PFSK-1 (cell line): Measurements from ENCODE around the gene DOK1.

Experiments used
- FOXP2 ChIP-seq: optimal IDR thresholded peaks from 2 replicates; pipeline ENCODE3; 2011; ENCODE audit warnings: borderline replicate concordance, control low read depth, inconsistent platforms; ENCODE audit not compliant: insufficient read depth; ENCODE audit errors: extremely low read length, extremely low read depth
- POLR2AphosphoS5 ChIP-seq: IDR thresholded peaks from 2 replicates; pipeline ENCODE4 v1.6.1; 2012; ENCODE audit warnings: low read depth, mild to moderate bottlenecking, control low read depth, low read length, moderate library complexity
- SIN3A ChIP-seq: IDR thresholded peaks from 2 replicates; pipeline ENCODE4 v1.6.1; 2012; ENCODE audit warnings: mild to moderate bottlenecking, low read length, moderate library complexity, borderline replicate concordance; ENCODE audit not compliant: insufficient read depth
- TAF1 ChIP-seq: IDR thresholded peaks from 2 replicates; pipeline ENCODE4 v1.6.1; 2012; ENCODE audit warnings: low read length, control low read depth, borderline replicate concordance; ENCODE audit not compliant: insufficient read depth
- TF ChIP-seq, protein P1 (sequence below), 2 experiments: IDR thresholded peaks; 2 replicates each; pipeline versions ENCODE4 v1.6.1 to v1.8.0; 2011 to 2012; ENCODE audit warnings: low read depth in 2 of 2, low read length in 2 of 2, control low read depth in 1 of 2, inconsistent platforms in 1 of 2, mild to moderate bottlenecking in 1 of 2, moderate library complexity in 1 of 2; ENCODE audit not compliant: insufficient read depth in 1 of 2

DOK1 gene

DNA sequence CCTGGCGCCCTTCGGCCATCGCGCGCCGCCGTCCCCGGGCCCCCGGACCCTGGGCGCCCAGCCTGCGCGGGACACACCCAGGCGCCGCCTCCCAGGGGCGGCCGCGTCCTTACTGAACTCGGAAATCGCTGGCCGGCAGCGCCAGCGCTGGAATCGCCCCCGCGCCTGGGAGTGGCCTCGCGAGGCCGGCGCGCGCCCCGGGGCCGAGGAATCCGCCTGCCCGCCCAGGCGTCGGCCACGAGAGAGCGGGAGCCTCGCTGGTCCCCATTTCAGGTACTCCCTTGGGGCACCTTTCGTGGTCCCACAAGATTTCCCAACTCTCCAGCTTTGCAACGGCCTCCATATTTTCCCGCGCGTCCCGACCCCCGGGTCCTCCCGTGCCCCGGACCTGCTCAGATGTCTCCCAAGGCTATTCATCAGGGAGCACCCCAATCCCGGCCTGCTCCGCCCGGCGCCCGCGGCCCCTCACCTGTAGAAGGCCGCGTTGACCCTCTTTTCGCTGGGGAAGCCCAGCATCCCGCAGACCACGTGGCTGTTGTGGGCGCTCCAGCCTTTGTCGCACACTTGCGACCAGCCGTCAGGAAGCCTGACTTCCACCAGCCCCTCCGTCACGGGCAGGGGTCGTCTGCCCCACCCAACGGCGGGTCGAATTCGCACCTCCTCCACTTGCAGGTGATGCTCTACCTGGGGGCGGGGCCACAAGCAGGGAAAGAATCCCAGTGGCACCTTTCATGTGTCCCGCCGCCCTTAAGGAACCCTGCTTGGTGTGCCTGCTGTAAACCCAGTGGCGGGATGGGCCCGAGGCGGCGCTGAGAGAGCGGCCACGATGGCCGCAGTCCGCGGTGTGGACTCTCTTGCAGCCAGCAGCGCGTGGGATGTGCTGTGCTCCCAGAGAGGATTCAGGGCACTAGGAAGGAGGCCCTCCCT lies 5.4 kb upstream of the DOK1 start:
- TF ChIP-seq FOXP2 (peak; percentile 16), POLR2AphosphoS5 (no peak)

DNA sequence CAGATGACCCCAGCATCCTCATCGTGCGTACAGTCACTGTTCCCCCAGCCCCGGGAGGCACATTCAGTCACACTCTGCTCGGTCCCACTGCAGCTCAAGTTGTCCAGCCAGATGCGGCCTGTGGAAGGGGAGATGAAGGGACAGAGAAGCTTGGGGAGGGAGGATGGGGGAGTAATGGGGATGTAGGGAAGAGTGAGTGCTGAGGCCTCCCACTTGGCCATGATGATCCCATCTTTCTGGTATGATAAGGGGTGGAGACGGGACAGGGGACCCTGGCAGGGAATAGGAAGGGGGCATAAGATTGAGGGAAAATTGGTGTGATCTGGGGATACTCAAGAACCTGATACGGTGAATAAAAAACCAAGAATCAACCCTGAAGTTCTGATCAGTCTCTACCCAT lies 4.3 kb upstream of the DOK1 start:
- TF ChIP-seq POLR2AphosphoS5 = no peak
- TF ChIP-seq SIN3A = no peak
- TF ChIP-seq, protein P1, sequence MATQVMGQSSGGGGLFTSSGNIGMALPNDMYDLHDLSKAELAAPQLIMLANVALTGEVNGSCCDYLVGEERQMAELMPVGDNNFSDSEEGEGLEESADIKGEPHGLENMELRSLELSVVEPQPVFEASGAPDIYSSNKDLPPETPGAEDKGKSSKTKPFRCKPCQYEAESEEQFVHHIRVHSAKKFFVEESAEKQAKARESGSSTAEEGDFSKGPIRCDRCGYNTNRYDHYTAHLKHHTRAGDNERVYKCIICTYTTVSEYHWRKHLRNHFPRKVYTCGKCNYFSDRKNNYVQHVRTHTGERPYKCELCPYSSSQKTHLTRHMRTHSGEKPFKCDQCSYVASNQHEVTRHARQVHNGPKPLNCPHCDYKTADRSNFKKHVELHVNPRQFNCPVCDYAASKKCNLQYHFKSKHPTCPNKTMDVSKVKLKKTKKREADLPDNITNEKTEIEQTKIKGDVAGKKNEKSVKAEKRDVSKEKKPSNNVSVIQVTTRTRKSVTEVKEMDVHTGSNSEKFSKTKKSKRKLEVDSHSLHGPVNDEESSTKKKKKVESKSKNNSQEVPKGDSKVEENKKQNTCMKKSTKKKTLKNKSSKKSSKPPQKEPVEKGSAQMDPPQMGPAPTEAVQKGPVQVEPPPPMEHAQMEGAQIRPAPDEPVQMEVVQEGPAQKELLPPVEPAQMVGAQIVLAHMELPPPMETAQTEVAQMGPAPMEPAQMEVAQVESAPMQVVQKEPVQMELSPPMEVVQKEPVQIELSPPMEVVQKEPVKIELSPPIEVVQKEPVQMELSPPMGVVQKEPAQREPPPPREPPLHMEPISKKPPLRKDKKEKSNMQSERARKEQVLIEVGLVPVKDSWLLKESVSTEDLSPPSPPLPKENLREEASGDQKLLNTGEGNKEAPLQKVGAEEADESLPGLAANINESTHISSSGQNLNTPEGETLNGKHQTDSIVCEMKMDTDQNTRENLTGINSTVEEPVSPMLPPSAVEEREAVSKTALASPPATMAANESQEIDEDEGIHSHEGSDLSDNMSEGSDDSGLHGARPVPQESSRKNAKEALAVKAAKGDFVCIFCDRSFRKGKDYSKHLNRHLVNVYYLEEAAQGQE (IDR thresholded peaks at IDR 0.05; ENCODE audit: insufficient read depth in 1 of 2, low read depth in 2 of 2, low read length in 2 of 2) = no peak
- TF ChIP-seq TAF1 = no peak
- no peak for TF ChIP-seq FOXP2

DNA sequence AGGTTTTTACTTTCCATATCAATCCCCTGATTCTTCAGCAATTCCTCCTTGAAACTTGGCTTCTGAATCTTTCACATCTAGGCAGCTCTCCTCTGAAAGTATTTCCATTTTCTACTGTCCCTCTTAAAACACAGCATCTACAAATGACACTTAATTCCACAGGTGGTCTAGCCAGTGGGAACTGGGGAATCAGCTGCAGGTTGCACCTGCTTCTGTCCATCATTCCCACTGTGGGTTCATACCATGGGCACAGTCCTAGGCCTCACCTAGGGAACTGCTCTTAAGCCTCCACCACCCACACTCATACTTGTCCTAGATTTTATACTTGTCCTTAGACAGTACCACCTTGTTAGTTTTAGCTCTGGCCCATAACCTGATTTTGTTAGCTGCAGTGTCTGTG lies 3.0 kb upstream of the DOK1 start:
- TF ChIP-seq TAF1 (no peak), SIN3A (no peak), POLR2AphosphoS5 (no peak), FOXP2 (no peak)
- TF ChIP-seq, protein P1 (IDR thresholded peaks at IDR 0.05; ENCODE audit: insufficient read depth in 1 of 2, low read depth in 2 of 2, low read length in 2 of 2) = no peak

DNA sequence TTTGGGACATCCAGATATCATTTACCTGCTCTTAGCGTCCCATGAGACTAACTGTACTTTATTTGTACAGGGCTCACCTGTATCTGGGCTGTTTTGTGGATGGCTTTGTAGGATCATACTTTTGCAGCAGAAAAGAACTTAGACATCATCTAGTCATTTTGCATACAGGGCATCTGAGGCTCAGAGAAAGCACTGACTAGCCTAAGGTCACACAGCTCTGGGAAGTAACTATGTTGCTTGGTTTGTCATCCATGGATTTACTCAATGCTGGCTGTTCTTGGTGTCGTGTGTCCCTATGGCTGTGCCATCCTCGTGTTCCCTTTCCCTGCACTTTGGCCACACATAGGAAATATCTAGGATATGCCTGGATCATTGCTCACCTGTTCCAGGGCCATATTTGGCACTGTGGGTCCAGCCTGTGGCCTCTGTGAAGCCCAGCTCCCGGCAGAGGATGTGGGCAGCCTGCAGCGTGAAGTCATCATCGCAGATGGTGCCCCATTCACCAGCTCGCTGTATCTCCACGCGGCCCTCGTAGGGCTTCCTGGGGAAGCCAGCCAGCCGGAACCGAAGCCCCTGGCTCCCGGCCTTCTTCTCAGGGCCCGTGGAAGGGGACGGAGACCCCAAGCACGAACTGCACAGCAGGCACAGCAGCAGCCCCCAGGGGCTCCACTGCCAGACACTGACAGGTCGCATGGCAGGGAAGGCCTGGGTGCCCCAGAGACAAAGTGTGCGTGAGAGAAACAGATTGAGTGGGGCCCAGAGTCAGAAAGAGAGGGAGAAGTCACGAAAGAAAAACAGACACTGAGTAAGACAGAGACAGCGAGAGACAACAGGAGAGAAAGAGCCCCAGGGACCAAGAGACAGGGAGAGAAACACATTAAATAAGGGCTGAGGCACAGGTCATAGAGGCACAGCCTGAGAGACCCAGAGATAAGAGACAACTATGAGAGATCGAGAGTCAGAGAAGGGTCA lies 2.3 kb upstream of the DOK1 start:
- TF ChIP-seq SIN3A (no peak), TAF1 (no peak), FOXP2 (no peak), POLR2AphosphoS5 (no peak)
- TF ChIP-seq, protein P1 (IDR thresholded peaks at IDR 0.05; ENCODE audit: insufficient read depth in 1 of 2, low read depth in 2 of 2, low read length in 2 of 2) = no peak

DNA sequence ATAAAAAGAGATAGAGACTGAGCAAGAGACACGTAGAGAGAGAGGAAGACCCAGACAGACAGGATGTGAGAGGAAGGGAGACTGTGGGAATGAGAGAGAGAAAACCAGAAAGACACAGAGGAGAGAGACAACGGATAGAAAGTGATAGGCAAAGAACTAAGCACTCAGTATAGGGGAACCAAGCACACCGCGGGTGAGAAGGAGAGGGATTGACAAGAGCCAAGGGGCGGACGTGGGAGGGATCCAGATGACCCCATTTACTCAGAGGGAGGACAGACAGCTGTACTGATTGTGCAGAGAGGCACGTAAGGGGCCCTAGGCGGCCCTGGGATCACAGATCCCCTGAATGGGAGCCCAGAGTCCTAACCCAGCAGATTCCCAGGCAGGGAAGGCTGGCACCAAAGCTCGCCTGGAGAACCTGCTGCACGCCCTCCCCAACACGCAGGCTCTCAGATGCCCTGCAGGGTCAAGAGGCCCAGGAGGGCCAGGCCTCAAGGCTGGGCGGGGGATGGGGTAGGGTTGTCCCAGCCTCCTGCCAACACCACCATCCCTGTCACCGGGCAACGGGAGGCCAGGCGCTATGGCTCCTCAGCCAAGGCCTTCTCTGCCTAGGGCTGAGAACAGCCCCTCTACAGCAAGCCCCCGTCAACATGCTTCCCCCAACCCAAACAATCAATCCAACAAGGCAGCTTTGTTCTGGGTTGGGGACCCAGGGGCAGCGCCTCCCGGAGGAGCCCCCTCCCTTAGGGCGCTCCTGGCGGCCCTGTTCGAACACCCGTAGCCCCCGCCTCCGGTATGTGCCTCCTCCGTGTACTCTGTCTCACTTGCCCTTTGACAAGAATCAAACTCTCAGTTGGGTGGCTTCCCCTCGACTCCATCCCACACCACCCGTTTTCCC lies 1.4 kb upstream of the DOK1 start:
- TF ChIP-seq FOXP2 (no peak), TAF1 (no peak)
- TF ChIP-seq, protein P1 (IDR thresholded peaks at IDR 0.05; ENCODE audit: insufficient read depth in 1 of 2, low read depth in 2 of 2, low read length in 2 of 2) = no peak
